OCI-M2 (cell line): Measurements from ENCODE around the gene HELLS.
"Not testable (repeated sequence)": the region's sequence is repeated elsewhere in the genome, so short reads cannot be mapped to it uniquely, and the experiment has no call there.

Source experiments
- DNase-seq: peaks from one replicate; lab custom pipeline; 2025; ENCODE audit not compliant: unreplicated experiment; lab: John Stamatoyannopoulos, UW

The HELLS gene

DNA sequence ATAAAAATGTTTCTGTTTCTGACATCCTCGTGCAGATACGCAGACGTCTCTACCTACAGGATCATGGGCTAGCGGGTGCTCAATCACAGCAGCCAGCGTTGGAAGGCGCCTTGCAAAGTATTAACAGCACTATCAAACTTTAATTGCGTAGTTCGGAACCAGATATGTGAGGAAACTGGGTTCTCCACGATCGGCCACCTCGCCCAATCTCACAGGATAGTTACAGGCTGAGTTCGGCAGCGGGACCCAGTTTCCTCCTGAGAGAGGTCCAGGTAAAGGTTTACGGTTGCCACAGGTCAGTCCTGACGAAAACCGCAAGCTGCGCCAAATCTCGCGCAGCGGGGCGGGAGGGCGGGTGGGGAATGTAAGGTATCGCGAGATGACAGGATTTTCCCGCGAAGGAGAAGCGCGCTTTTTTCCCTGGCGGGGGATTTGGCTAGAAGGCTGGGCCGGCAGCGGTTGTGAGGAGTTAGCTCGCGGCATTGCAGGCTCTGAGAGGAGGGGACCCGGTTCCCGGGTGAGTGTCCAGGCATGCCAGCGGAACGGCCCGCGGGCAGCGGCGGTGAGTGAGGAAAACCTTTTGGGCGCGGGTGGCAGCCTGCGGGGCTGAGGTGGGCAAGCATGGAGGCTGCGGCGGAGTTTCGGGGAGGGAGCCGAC is at the start of gene HELLS:
TSS of gene HELLS (plus strand) at position 398 of the 658 bp plus-strand sequence. CDS start at position 532, 134 bp downstream.
- DNase-seq, result peak; percentile 50

GRCh38 chr10:94496010-94496409 is 49.6 kb upstream of the HELLS start:
- no peak for DNase-seq

GRCh38 chr10:94496646-94497045 is 48.9 kb upstream of the HELLS start:
- DNase-seq, result no peak

DNA sequence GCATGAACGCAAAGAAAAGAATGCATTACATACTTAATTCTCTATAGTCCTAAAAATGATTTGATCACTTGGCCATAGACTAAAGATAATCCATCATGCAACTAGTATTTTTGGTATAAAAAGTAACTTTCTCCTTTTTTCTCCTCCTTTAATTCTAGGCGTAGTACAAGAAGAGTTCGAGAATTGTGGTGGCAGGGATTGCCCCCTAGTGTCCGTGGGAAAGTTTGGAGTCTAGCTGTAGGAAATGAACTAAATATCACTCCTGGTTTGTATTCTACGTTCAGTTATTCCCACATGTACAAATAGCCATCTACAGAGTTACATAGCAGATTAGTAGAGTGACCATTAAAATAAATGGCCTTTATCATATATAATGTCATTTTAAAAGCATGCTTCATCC is 45.5 kb upstream of the HELLS start:
- DNase-seq, result no peak

DNA sequence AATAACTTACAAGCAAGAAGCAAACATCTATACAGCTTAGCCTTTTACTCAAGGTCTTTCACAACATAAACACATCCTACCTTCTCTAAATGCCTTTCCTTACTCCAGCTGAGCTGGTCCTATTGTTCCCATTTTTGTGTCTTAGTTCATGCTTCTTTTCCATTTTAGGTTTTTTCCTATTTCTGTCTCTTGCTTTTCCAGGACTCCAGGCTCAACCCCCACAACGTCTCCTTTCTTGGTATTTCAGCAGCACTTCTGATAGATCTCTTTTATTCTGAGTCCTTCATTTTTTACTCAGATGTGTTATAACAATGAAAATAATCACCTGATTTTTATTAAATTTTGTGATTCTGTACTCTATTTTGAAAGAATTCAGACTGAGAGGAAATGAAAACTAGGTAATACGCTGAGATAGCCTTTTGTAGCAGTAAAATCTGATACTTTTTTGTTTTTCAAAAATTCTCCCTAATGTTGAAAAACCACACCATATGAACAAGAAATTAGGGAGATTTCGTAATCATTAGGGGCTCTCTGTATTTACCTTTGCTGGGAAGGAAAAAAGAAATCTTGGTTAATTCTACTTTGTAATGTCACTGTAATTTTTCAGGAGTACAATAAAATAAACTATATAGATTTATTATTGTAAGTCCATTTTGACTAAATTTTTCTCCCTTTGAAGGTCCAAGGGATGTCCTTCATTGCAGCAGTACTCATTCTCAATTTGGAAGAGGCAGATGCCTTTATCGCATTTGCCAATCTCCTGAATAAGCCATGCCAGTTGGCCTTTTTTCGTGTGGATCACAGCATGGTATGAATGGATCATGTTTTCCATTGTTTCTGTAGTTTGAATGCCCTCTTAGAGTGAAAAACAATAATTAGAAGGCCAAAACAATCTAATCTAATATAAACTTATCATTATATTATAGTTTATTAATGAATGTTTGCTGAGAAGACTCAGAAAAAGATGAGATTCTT is 24.0 kb upstream of the HELLS start:
- no peak for DNase-seq

GRCh38 chr10:94524146-94524545 is 21.4 kb upstream of the HELLS start:
- no peak for DNase-seq

GRCh38 chr10:94524711-94525110 is 20.9 kb upstream of the HELLS start:
- DNase-seq, result no peak

- DNase-seq, result not testable (repeated sequence)
Observed at GRCh38 chr10:94531550-94531949, 14.0 kb upstream of the HELLS start.

DNA sequence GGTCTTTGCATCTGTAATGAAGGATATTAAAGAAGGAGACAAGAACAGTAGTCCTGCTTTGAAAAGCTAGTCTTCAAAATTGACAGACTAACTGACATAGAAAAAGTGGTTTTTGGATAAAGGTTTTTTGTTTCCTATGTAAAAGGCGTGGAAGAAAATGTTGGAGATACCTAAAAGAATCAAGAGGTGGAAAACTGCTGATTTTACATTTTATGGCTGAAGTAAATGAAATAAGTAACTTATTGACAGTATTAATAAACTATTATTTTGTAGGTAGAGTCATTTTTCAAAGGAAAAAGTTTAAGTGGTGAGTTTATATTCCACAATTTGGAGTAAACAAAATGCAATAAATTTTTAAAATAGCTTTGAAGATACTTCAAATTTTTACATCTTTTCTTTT is 12.6 kb upstream of the HELLS start:
- no peak for DNase-seq

DNA sequence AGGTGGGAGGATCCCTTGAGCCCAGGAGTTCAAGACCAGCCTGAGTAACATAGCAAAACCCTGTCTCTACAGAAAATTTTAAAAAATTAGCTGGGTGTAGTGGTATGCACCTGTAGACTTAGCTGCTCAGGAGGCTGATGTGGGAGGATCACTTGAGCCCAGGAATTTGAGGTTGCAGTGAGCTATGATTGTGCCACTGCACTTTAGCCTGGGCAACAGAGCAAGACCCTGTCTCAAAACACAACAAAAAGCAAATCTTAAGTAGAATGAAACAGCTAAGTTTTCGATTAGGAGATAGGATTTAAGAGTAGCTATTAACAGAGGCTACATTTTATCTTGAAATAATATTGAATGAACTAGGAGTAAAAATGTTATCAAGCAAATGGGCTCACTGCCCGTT is 3.3 kb upstream of the HELLS start:
- not testable (repeated sequence) for DNase-seq

- DNase-seq, result no peak
Observed at GRCh38 chr10:94546049-94546900, 687 bp downstream of the HELLS start.

GRCh38 chr10:94546901-94547185 is 1.3 kb downstream of the HELLS start:
- no peak for DNase-seq

DNA sequence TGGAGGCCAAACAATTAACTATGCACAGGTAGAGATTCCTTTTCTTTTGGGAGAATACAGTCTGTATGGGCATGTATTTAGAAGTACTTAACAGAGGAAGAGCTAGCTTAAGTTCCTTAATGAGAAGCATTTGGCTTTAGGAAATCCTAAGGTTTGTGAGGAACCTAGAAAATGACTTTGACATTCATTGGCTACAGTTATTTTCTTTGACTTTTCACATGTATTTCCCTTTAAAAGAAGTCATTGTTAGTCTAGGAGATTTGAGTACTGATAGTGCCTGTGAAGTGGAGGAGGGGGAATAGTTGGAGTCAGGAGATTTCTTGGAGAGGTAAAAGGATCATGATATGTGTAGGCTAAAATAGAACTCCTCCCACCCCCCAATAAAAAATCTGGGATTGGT is 3.6 kb downstream of the HELLS start:
- no peak for DNase-seq

DNA sequence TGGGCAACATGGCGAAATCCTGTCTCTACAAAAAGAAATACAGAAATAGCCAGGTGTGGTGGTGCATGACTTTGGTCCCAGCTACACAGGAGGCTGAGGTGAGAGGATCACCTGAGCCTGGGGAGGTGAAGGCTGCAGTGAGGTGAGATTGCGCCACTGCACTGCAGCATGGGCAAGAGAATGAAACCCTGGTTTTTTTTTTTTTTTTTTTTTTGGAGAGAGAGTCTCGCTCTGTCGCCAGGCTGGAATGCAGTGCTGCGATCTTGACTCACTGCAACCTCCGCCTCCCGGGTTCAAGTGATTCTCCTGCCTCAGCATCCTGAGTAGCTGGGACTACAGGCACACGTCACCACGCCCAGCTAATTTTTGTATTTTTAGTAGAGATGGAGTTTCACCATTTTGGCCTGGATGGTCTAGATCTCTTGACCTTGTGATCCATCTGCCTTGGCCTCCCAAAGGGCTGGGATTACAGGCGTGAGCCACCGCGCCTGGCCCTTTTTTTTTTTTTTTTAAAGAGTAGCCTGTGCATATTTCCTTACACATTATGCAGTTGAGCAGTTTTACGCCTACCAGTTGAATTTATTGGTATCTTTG is 22.2 kb downstream of the HELLS start:
- DNase-seq, result not testable (repeated sequence)

DNA sequence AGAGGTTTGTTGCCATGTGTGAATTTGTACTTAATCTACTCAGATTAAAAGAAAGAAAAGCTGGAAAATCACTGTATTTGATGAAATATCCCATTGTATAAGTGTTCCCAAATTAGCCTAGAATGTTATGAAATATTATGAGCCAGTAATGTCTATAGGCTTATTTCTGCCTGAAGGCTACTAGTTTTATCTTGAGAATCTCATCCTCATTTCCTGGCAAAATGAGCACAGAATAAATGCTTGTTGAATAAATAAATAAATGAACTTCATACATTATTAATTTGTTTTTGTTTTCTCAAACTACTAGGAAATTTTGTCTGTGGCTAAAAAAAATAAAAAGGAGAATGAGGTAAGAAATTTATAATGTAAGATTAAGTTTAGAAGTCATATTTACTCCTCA is 25.5 kb downstream of the HELLS start:
- no peak for DNase-seq

GRCh38 chr10:94571528-94571927 is 25.9 kb downstream of the HELLS start:
- no peak for DNase-seq

DNA sequence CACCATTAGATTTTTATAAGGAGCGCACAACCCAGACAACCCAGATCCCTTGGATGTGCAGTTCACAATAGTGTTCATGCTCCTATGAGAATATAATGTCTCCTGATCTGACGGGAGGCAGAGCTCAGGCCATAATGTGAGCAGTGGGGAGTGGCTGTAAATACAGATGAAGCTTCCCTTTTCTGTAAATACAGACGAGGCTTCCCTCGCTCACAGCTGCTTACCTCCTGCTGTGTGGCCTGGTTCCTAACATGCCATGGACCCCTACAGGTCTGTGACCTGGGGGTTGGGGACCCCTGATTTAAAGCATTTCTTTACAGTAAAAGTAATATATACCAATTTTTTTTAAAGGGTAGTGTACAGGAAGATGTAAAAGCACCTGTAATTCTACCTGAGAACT is 33.2 kb downstream of the HELLS start:
- no peak for DNase-seq

- no peak for DNase-seq
Observed at GRCh38 chr10:94583124-94583523, 37.5 kb downstream of the HELLS start.

GRCh38 chr10:94591461-94592205 is 46.0 kb downstream of the HELLS start:
- no peak for DNase-seq

DNA sequence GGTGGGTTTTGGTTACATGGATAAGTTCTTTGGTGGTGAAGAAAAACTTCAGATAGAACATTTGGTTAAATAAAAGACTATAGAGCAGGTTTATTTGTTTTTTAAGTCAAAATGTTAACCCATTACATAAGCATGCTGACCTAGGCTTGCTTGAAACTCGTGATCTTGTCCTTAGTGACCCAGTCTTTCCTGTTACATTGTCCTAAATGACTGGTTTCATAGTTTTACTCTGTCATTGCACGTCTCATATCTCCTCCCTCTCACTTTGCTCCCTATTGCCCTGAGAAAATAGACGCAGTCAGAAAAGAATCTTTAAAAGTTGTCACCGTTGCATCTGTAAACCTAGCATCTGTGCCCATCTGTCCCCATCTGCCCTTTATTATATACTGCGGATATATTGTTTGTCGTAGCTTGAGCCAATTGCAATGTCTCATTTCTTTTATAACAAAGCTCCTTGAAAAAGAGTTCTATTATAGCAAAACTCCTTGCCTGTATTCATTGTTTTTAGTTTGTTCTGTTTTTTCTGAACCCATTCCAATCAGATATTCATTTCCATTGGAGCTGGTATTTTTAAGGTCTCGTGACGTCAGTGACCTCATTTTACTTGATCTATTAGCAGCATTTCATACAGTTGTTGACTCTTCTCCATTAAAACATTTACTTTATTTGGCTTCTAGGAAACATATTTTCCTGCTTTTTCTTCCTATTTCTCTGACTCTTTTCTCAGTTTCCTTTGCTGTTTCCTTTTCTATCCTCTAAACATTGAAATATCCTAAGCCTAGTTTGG is 57.3 kb downstream of the HELLS start:
- no peak for DNase-seq
